HG03039 (cell line): Measurements from ENCODE around the gene ZFAND3.

Experiments used
- ATAC-seq: cut with Tn5 transposase; IDR thresholded peaks from one replicate; pipeline ENCODE4 v1.9.1; 2021; ENCODE audit warnings: mild to moderate bottlenecking, moderate library complexity; ENCODE audit not compliant: unreplicated experiment

Gene ZFAND3

DNA sequence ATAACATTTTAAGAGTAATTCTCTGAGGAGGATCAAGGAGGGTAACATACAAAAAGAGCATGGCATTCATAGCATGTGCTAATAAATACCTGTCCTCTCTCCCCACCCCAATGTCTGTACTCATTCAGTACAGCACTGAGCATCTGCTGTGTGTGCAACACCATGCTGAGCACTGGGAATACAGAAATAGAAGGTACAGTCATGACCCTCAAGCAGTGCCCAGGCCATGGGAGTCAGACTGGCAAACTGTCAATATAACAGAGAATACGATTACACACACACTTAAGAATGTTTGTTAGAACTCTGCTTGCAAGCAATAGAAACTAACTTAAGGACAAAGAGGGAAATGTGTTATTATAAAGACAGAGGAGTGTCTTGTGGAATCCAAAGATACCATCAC, 24.7 kb upstream of the ZFAND3 start:
- no peak for ATAC-seq

GRCh38 chr6:37798436-37799262, 20.9 kb upstream of the ZFAND3 start:
- ATAC-seq: no peak

DNA sequence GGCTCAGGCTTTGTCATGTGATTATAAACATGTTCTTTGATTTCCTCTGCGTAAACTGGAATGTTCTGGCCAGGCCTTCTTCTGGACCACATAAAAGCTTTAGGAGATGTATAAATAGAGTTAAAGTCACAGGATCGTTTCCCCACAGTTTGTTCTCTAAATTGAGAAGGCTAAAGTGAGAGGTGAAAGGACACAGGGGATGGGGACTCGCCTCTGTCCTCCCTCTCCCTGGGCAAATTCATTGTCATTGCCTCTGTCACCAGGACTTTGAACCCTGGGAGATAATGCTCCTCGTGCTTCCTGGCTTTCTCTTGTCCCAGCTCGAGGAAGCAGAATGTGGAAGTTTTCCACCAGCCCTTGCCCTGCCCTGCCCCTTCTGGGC, 20.3 kb upstream of the ZFAND3 start:
- ATAC-seq: no peak

DNA sequence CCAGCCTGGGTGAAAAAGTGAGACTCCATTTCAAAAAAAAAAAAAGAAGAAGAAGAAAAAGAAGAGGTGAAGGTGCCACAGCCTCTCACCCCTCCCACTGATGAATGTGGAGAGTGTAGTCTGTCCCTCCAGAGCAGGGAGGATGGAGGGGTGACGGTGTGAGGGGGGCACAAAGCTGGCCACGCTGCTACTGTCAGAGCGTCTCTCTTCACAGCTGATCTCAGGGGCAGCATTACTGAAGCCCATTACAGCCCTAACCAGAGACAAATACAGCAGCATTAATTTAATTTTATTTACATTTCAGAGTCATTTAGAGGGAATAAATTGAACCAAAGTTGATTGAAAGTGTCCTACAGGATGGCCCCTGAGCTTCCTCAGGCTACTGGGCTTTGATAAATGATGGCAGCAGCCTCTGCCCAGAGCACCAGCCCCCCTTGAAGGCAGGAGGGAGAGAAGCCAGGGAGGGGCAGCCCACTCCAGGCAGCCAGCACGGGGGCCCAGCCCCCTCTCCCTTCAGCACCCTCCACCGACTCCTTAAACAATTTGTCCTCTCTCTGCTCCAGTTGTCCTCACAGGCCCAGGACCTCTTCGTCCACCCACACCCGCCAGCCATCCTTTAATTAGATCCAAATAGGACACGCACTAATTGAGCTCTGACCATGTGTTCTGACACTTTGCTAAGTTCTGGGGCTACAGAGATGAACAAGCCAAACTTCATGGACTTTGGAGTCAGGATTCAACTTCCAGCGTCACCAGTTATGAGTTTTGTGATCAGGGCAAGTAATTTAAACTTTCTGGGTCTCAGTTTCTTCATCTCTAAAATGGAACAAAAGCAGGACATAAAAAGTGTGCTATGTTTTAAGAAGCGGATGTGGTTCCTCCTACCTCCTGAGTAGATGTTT, 18.6 kb upstream of the ZFAND3 start:
- no peak for ATAC-seq

DNA sequence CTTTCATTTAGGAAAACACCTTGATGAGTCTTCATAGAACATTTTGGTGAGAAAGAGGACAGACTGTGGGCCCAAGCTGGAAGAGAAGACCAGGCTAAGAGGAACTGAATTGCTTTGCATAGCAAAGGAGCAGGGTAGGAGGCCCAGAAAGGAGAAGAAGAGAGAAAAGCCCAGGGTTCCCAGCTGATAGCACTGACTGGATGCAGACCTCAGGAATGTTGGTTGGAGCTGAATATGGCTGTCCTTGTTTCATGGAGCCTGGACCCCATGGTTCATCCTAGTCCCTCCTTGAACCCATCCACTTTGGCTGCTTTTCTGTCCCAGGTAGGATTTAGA, 18.0 kb upstream of the ZFAND3 start:
- no peak for ATAC-seq

DNA sequence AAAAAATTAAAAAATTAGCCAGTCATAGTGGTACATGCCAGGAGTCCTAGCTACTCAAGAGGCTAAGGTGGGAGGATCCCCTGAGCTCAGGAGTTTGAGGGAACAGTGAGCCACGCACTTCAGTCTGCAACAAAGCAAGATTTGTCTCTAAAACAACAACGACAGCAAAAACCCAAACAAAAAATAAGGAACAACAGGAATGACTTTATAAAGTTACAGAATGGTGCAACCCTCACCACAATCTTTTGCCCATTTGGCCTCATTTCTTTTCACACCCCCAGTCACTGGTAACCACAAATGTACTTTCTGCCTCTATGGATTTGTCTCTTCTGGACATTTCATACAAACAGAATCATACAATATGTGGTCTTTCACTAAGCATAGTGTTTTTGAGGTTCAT, 16.7 kb upstream of the ZFAND3 start:
- no peak for ATAC-seq

GRCh38 chr6:37804586-37804985, 14.9 kb upstream of the ZFAND3 start:
- no peak for ATAC-seq

DNA sequence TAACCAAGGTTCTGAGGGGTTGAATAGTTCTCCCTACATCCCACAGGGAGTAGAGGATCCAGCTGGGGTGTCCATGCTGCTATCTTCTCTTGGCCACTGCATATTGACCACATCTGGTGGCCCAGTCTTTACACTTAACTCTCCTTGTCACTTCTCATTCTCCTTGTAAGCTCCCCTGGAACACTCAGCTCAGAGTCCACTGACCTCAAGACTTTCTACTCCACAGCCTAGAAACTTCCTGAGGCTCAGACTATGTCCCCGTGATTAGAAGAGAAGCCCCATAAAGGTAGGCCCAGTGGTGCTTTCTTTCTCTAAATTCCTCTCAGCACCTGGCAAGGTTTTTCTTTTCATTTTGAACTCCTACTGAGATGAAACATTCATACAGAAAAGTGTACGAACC, 13.3 kb upstream of the ZFAND3 start:
- no peak for ATAC-seq

DNA sequence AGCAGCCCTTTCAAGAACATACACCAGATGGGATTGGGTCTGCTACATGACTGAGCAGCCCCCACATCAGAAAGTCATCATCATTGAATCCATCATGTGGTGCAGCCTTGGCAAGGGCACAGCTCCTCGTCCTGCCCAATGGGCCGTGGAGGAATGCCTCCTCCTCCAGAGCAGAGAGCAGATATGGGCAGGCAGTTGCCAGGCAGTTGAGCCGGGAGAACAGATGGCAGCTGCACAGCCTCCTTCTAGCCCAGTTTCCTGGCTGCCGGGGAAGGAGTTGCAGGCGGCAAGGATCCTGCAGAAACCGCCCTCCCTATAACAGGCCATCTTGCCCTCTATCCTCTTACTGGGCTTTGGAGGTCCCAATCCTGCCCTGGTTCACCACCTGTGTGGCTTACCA, 11.9 kb upstream of the ZFAND3 start:
- no peak for ATAC-seq

GRCh38 chr6:37809197-37809543, 10.4 kb upstream of the ZFAND3 start:
- no peak for ATAC-seq

- no peak for ATAC-seq
Measured at GRCh38 chr6:37812841-37813240, 6.7 kb upstream of the ZFAND3 start.

- no peak for ATAC-seq
Measured at GRCh38 chr6:37814374-37814773, 5.2 kb upstream of the ZFAND3 start.

DNA sequence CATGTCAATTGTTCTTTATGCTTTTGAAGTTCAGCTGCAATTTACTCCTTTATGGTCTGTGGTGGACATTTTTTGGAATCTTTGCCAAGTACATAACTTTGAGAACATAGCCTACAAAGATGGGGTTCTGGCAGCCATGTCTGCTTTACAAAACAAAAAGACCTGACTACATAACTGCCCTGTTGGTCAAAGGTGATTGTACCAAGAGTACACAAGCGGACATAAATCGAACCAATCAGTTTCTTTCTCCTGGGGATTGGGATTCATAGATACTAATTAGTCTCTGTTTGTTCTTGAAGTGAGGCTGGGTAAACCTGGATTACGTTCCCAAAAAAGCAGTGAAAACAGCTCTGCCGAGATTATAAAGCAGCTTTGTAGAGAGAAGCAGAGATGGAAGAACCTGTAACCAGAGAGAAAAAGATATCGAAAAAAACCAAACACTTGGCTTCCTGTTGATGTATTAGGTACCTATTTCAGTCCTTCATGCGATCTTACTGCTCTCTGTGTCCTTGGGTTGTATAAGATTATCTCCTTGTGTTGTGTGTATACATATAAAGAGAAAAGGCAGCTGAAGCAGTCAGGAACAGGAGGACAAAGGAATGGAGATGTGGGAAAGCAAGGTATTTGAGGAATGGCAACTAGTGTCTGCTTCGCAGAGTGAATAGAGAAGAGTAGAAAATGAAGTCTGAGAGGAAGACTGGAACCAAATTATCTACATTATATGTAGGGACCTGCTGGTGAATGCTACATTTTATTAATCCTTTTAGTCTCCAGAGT, 2.7 kb upstream of the ZFAND3 start:
- no peak for ATAC-seq

GRCh38 chr6:37818536-37819176, 871 bp upstream of the ZFAND3 start:
- peak; percentile 55 for ATAC-seq

DNA sequence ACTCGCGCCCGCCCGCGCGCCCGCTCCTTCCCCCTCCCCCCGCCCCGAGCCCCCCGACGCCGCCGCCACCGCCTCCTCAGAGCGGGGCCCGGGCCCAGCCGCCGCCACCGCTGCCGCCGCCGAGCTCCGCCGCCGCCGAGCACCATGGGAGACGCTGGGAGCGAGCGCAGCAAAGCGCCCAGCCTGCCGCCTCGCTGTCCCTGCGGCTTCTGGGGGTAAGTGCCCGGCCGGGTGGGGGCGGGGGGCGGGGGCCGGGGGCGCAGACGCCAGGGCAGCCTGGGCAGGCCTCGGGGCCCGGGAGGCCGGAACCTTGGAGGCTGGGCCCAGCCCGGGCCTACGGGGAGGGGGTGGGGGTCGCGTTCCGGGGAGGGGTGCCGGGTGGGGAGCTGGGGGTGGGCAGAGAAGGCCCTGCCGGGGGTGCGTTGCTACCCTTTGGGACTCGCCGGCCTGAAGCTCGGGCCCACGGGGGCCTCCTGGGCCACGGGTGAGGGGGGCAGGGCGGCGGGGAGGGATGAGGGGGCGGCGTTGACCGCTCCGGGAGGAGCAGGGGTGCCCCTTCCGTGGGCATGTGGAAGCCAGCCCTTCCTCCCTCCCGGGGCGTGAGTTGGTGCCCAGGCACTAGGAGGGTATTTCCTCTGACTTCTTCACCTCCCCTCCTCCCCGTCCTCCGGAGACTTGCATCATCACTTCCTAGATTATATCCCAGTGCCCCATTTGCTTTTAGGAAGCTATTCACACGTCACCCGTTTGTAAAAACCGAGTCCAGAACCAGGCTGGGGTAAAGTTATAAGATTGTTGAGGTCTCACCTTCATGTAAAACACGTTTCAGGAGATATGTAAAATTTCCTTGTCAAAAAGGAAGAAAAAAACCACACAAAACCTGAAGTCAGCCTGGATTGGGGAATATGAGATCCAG, 533 bp downstream of the ZFAND3 start:
- no peak for ATAC-seq

- ATAC-seq: no peak
Measured at GRCh38 chr6:37820718-37821079, 1.2 kb downstream of the ZFAND3 start.

DNA sequence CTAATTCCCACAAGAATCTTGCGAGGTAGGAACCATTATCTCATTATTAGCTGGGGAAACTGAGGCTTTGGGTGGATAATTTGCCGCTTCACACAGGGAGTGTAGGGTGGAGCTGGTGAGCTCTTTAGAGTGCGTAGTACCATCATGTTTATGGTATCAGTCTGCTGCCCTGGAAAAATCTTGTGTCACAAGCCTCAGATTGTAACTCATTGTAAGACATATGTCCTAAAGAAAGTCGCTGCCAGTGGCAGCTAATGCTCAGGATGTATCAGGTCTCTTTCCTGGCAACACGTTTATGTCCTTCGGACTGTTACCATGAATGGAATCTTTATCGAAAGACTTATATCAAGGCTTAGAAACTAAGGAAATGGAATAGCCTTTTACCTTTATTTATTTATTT, 1.9 kb downstream of the ZFAND3 start:
- no peak for ATAC-seq

DNA sequence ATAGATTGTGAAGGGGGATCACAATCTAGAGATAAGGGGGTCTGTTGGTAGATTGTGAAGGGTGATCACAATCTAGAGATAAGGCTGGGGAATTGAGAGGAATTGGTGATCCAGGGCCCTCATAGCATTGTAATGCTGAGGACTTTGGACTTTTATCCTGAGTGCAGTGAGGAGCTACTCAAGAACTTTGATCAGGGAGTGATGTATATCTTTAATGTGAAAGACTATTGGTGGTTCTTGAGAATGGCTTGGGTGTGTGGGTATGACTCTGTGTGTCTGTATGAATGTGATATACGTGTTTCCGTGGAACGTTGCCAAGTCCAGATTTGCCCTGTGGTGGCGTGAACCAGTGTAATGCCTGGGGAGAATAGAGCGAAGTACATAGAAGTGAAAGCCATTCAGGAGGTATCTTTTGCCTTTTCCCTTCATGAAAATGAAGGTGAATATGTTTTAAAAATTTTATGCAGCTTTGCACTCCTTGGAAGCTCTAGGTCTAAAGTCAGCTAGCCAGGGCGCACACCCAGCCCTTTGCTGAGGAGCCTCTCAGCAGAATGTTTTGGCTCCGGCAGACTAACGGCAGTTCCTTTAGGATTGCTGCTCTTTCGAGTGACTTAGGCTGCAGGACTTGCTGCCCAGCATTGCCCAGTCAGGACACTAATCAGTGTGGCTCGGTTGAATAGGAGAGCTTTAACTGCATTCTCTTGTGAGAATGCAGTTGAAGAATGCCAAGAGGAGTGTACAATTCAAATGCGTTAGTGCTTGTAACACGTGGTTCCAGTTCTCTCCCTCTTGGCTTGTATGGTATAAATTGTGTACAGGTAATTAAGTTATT, 3.5 kb downstream of the ZFAND3 start:
- ATAC-seq: no peak

DNA sequence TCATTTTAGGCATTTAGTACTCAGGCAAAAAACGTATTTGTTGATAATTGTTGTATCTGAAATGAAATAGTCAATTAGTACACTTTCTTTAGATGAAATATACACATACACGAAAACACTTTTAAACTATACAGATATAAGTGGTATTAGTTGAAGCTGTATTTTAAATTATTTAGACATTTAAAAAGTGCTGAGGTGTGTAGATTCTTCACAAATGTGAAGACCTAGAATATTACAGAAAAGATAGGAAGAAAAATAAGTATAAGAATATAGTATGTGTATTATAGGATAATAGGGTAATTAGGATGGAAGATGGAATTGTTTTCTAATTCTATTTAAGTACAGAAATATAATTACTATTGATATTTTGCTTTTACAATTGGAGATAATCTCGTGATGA, 4.6 kb downstream of the ZFAND3 start:
- no peak for ATAC-seq
